Body of pancreas (tissue), 4 donors: Measurements from ENCODE around the gene LRP1-AS.

ENCODE experiments used
- CTCF ChIP-seq, 7 experiments: fragments of 450-650 bp in 4 of 7; fragments of 200-600 bp in 3 of 7; sonication (generic) in 3 of 7; IDR thresholded peaks; one replicate each; pipeline ENCODE4 v1.5.1; 2016 to 2019; ENCODE audit warnings: antibody characterized with exemption in 7 of 7
- POLR2A ChIP-seq, 3 donors: fragments of 450-650 bp; IDR thresholded peaks; one replicate each; pipeline ENCODE4 v1.6.1; 2016; ENCODE audit warnings: antibody characterized with exemption in 3 of 3, mild to moderate bottlenecking in 2 of 3

GRCh38 chr12:57135527-57136326, 11.7 kb downstream of the LRP1-AS start:
- TF ChIP-seq CTCF (IDR thresholded peaks at IDR 0.05) = no peak
- no peak for TF ChIP-seq POLR2A (IDR thresholded peaks at IDR 0.05)
